DND-41 (cell line): Measurements from ENCODE around the gene MED8.

ENCODE experiments used
- CTCF ChIP-seq: IDR thresholded peaks from 2 replicates; pipeline ENCODE4 v1.5.1; 2012; ENCODE audit warnings: borderline replicate concordance, low read length, moderate library complexity, mild to moderate bottlenecking; ENCODE audit not compliant: poor library complexity, severe bottlenecking; ENCODE audit errors: extremely low read depth
- EZH2 ChIP-seq: IDR thresholded peaks from 3 replicates; pipeline ENCODE4 v1.6.1; 2012; ENCODE audit warnings: borderline replicate concordance, low read depth, mild to moderate bottlenecking, moderate library complexity, low read length, inconsistent platforms; ENCODE audit not compliant: severe bottlenecking

- TF ChIP-seq CTCF: no peak
- no peak for TF ChIP-seq EZH2
Measured at GRCh38 chr1:43387976-43388599, 1.5 kb downstream of the MED8 start.
